ENCODE results near the gene SLC25A28. TPM values are rescaled to one million over a fixed set of nuclear protein-coding genes. Genes with fewer than 3 reads are reported as not detected.

SLC25A28 gene
- polyA plus RNA-seq (2012; ENCODE audit: low read depth, missing spikeins): 30.1 TPM

DNA sequence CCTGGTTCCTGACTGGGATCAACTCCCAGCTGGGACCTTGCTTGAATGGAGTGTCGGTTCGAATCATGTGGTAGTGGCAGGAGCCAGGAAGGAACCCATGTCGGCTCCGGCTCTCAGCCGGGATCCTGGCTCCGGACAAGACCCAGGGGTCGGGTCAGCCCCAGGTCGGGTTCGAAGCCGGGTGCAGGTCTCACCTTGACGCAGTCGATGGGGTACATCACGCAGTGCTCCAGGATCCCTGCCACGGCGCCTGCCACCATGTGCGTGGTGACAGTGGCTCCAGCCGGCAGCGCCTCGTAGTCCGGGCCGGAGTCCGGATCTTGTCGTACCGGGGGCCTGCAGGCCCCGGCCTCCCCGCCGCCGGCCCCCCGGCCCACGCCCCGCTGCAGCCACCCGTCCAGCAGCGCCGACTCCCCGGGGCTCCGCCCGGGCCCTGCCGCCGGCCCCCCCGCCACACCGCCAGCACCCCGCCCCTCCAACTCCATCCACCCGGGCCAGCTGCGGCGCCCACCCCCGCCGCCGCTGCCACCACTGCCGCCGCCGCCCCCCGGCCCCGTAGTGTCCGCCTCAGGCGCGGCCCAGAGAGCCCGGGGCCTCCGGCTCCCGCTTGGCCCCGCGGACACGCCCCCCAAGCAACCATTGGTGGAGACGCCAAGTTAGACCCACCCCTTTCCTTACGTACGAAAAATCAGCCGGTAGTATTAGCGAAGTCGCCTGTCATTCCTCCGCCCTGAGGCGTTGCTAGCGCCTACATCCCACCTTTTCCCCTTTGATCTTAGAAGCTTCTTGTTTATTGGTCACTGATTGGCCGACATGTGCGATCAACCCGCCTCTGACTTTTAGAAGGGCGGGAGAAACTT lies at the start of gene SLC25A28:
Gene SLC25A28 (minus strand): TSS at position 589 of the 860 bp plus-strand sequence. CDS start 104 bp downstream, at position 485.
- DNase-seq (ENCODE audit: insufficient read length, low spot score) (peak; percentile 79), FAIRE-seq (peak; percentile 97)
- TF ChIP-seq SPI1 (IDR thresholded peaks at IDR 0.05; ENCODE audit: low read depth, low read length) (no peak), POU2F2 (IDR thresholded peaks at IDR 0.05; ENCODE audit: low read depth, low read length) (no peak), TAF1 (IDR thresholded peaks at IDR 0.05; ENCODE audit: low read depth, low read length) (no peak), POLR2AphosphoS5 (IDR thresholded peaks at IDR 0.05; ENCODE audit: low read depth, low read length) (no peak), PAX5 (IDR thresholded peaks at IDR 0.05; ENCODE audit: insufficient read depth, low read length, severe bottlenecking) (no peak)

DNA sequence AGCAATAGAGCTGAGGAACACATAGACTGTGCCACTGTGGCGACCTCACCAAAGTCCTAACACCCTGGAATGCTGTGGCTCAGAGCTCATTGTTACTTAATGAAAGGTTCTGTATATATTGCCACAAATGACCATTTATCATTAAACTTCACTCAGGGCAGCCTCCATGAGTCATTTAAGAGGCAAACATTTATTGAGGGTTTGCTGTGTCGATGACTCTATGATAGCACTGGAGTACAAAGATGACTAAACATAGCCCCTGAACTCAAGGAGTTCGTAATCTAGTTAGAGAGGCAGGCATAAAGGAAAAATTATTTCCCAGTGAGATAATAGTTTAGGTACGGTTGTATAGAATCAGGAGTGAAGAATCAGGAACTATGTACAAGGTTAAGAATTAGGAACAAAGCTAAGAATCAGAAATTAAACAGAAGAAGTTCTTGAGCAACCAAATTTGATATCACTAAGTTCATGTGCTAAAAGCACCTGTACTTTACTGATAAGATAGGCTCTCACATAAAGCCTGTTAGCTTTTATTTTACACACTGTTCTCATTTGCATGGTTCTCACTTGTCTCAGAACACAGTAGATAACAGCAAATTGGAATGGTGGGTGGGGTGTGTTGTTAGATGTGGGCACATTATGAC lies 47.0 kb upstream of the SLC25A28 start:
- TF ChIP-seq PAX5 (IDR thresholded peaks at IDR 0.05; ENCODE audit: insufficient read depth, low read length, severe bottlenecking) (no peak), TAF1 (IDR thresholded peaks at IDR 0.05; ENCODE audit: low read depth, low read length) (no peak), POU2F2 (IDR thresholded peaks at IDR 0.05; ENCODE audit: low read depth, low read length) (no peak), POLR2A (IDR thresholded peaks at IDR 0.05; ENCODE audit: low read depth, low read length) (no peak), SPI1 (IDR thresholded peaks at IDR 0.05; ENCODE audit: low read depth, low read length) (no peak), POLR2AphosphoS5 (IDR thresholded peaks at IDR 0.05; ENCODE audit: low read depth, low read length) (no peak)
- DNase-seq (ENCODE audit: insufficient read length, low spot score) (no peak), FAIRE-seq (no peak)

DNA sequence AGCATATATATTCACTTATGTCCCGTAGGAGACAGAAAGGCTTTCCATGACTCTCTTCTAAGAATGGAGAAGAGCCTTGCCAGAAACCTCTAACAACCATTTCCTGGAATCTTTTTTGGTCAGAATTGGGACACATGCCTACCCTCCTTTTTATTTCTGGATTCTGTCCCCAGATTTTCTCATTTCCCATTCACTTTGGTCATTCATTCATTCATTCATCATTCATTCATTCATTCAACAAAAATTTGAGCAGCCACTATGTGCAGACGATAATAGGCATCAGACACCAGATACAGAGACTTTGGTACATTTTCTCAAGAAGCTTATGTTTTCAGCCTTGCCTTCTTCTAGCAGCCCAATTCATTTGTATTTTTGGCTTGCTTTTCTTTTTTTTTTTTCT lies 45.1 kb upstream of the SLC25A28 start:
- FAIRE-seq (no peak), DNase-seq (ENCODE audit: insufficient read length, low spot score) (no peak)
- no peak for TF ChIP-seq POLR2AphosphoS5 (IDR thresholded peaks at IDR 0.05; ENCODE audit: low read depth, low read length)
- TF ChIP-seq POLR2A (IDR thresholded peaks at IDR 0.05; ENCODE audit: low read depth, low read length): no peak

GRCh38 chr10:99661377-99661763 lies 41.1 kb upstream of the SLC25A28 start:
- TF ChIP-seq TAF1 (IDR thresholded peaks at IDR 0.05; ENCODE audit: low read depth, low read length) (no peak), POLR2A (IDR thresholded peaks at IDR 0.05; ENCODE audit: low read depth, low read length) (no peak), POLR2AphosphoS5 (IDR thresholded peaks at IDR 0.05; ENCODE audit: low read depth, low read length) (no peak), PAX5 (IDR thresholded peaks at IDR 0.05; ENCODE audit: insufficient read depth, low read length, severe bottlenecking) (no peak), POU2F2 (IDR thresholded peaks at IDR 0.05; ENCODE audit: low read depth, low read length) (no peak), SPI1 (IDR thresholded peaks at IDR 0.05; ENCODE audit: low read depth, low read length) (no peak)
- no peak for FAIRE-seq
- DNase-seq (ENCODE audit: insufficient read length, low spot score): no peak

DNA sequence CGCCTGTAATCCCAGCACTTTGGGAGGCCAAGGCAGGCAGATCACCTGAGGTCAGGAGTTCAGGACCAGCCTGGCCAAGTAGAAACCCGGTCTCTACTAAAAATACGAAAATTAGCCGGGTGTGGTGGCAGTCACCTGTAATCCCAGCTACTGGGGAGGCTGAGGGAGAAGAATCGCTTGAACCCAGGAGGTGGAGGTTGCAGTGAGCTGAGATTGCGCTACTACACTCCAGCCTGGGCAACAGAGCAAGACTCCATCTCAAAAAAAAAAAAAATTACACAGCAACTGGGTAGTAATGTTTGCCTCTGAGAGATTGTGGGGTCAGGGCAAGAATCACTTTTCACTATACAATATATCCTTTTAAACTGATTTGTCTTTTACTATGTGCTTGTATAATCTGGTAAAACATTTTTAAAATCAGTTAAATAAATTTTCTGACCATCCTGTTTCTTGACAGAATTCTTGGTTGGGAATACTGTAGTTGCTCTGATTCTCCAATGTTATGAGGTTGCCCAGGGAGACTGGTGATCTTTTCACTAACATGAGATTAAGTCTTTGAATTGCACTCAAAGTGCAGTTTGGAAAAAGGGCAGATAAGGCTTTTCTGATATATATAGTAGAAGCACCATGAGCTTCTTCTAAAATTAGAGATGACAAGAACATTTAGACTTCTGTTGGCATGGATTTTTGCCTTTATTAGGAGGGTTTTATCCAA lies 40.6 kb upstream of the SLC25A28 start:
- no peak for TF ChIP-seq TAF1 (IDR thresholded peaks at IDR 0.05; ENCODE audit: low read depth, low read length)
- no peak for TF ChIP-seq POLR2A (IDR thresholded peaks at IDR 0.05; ENCODE audit: low read depth, low read length)
- TF ChIP-seq SPI1 (IDR thresholded peaks at IDR 0.05; ENCODE audit: low read depth, low read length): no peak
- TF ChIP-seq POLR2AphosphoS5 (IDR thresholded peaks at IDR 0.05; ENCODE audit: low read depth, low read length): no peak
- TF ChIP-seq POU2F2 (IDR thresholded peaks at IDR 0.05; ENCODE audit: low read depth, low read length): no peak
- TF ChIP-seq PAX5 (IDR thresholded peaks at IDR 0.05; ENCODE audit: insufficient read depth, low read length, severe bottlenecking): no peak
- FAIRE-seq (no peak), DNase-seq (ENCODE audit: insufficient read length, low spot score) (no peak)

GRCh38 chr10:99659868-99660366 lies 39.7 kb upstream of the SLC25A28 start:
- FAIRE-seq: no peak
- no peak for DNase-seq (ENCODE audit: insufficient read length, low spot score)
- TF ChIP-seq POLR2A (IDR thresholded peaks at IDR 0.05; ENCODE audit: low read depth, low read length) (no peak), POU2F2 (IDR thresholded peaks at IDR 0.05; ENCODE audit: low read depth, low read length) (no peak), POLR2AphosphoS5 (IDR thresholded peaks at IDR 0.05; ENCODE audit: low read depth, low read length) (no peak), PAX5 (IDR thresholded peaks at IDR 0.05; ENCODE audit: insufficient read depth, low read length, severe bottlenecking) (no peak), TAF1 (IDR thresholded peaks at IDR 0.05; ENCODE audit: low read depth, low read length) (no peak), SPI1 (IDR thresholded peaks at IDR 0.05; ENCODE audit: low read depth, low read length) (no peak)

DNA sequence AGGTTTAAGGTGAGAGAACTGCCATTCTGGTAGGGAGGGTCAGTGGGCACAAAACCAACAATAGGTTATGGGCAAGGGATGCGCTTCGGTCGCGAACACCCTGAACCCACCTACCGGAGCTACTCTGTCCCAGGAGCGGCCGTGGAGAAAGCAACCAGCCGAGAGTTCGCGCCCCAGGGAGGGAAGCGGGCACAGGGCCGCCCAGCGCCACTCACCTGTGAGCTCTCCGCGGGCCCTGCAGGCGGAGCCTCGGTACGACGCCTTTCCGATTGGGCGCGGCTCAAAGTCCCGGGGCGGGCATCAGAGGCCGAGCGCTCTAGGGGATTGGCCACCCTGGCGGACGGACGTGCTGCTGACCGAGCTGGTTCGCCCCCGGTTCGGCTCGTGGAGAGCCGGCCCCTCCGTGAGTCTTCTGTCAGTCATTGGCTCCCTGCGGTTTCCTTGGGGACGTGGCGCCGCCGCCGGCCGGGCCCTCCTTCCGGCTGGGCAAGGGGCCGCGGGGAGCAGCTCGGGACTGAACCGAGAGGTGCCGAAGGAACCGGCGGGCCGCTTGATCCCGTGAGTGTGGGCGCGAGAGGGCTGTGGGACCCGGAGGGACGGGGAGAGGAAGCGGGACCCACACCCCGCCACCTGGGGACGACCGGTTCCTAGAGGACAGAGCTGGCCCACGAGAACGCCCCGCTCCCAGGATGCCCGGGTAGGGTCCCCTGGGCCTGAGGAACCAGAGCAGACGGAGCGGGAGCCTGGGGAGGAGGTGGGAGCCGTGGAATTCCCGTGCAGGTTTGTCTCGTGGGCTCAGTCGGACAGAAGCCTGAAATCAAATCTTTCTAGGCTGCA lies 39.0 kb upstream of the SLC25A28 start, which contains the start of gene ENTPD7:
Gene ENTPD7 (plus strand): TSS at position 479 of the 837 bp plus-strand sequence. CDS start 448 bp downstream, outside the sequence.
- peak; percentile 97 for DNase-seq (ENCODE audit: insufficient read length, low spot score)

GRCh38 chr10:99658622-99659030 lies 38.4 kb upstream of the SLC25A28 start:
- no peak for TF ChIP-seq POLR2A (IDR thresholded peaks at IDR 0.05; ENCODE audit: low read depth, low read length)
- TF ChIP-seq TAF1 (IDR thresholded peaks at IDR 0.05; ENCODE audit: low read depth, low read length): no peak
- TF ChIP-seq POU2F2 (IDR thresholded peaks at IDR 0.05; ENCODE audit: low read depth, low read length): no peak
- TF ChIP-seq POLR2AphosphoS5 (IDR thresholded peaks at IDR 0.05; ENCODE audit: low read depth, low read length): no peak
- TF ChIP-seq PAX5 (IDR thresholded peaks at IDR 0.05; ENCODE audit: insufficient read depth, low read length, severe bottlenecking): no peak
- TF ChIP-seq SPI1 (IDR thresholded peaks at IDR 0.05; ENCODE audit: low read depth, low read length): no peak
- FAIRE-seq (peak; percentile 9), DNase-seq (ENCODE audit: insufficient read length, low spot score) (no peak)

More for the DNA sequence above, 39.0 kb upstream of the SLC25A28 start, which contains the start of gene ENTPD7:
- TF ChIP-seq POLR2AphosphoS5 (IDR thresholded peaks at IDR 0.05; ENCODE audit: low read depth, low read length) (peak; percentile 21; the same call in 1 of the 2 replicates), TAF1 (IDR thresholded peaks at IDR 0.05; ENCODE audit: low read depth, low read length) (no peak)
- peak; percentile 95 for FAIRE-seq

Measured in GM12891 (cell line).